ENCODE results near the gene ITPA. TPM values are rescaled to one million over a fixed set of nuclear protein-coding genes. Genes with fewer than 3 reads are reported as not detected.

Gene ITPA
- total and polyA plus RNA-seq, 2 of the 13 experiments (the other 11 are each of a cell fraction or from before 2014, with no cell fraction given), result 60.1 to 103 TPM

GRCh38 chr20:3192226-3193015, 16.9 kb upstream of the ITPA start (continued):
- no peak for TF ChIP-seq ARNT2 (CRISPR knock-in tag; IDR thresholded peaks at IDR 0.05; ENCODE audit: low read depth)
- TF ChIP-seq ZBTB26 (CRISPR knock-in tag; IDR thresholded peaks at IDR 0.05; ENCODE audit: borderline replicate concordance), result no peak
- TF ChIP-seq POLR2A (IDR thresholded peaks at IDR 0.05; ENCODE audit: insufficient read depth in 1 of 2, low read depth in 2 of 2, low read length in 2 of 2), result peak in 1 of 2 experiments; percentile 44; a peak in 1 of 4 replicates
- TF ChIP-seq ZNF10 (CRISPR knock-in tag; IDR thresholded peaks at IDR 0.05; ENCODE audit: borderline replicate concordance, low read depth), result no peak
- TF ChIP-seq AKAP8 (CRISPR knock-in tag; IDR thresholded peaks at IDR 0.05), result no peak
- TF ChIP-seq MLLT10 (CRISPR knock-in tag; IDR thresholded peaks at IDR 0.05), result no peak
- TF ChIP-seq ZSCAN25 (CRISPR knock-in tag; IDR thresholded peaks at IDR 0.05), result no peak
- TF ChIP-seq IKZF1 (IDR thresholded peaks at IDR 0.05), result no peak
- 0 out of 2 replicates have a peak, but pooled peaks have one; percentile 9 for TF ChIP-seq POLR2AphosphoS5 (IDR thresholded peaks at IDR 0.05; ENCODE audit: low read depth, low read length)
- no peak for TF ChIP-seq ZNF670 (CRISPR knock-in tag; IDR thresholded peaks at IDR 0.05; ENCODE audit: borderline replicate concordance)

GRCh38 chr20:3193806-3194616, 15.3 kb upstream of the ITPA start:
- H3K27ac ChIP-seq (ENCODE audit: extremely low read length, insufficient read depth, low read length), result no peak overlapping the region
- intact Hi-C loops (cut with micrococcal nuclease; ENCODE audit: unreplicated experiment), result no loop called here
- no TSS peak for BruUV-seq (replicated peaks)
- DNase-seq (ENCODE audit: low spot score) (no peak), ATAC-seq (no peak), FAIRE-seq (no peak)
- no peak overlapping the region for H2AFZ ChIP-seq (ENCODE audit: low read length)
- no peak overlapping the region for H3K4me2 ChIP-seq (ENCODE audit: low read depth, low read length)
- H3K79me2 ChIP-seq (ENCODE audit: insufficient read depth, low read length), result no peaks in the 10 kb centered on the region
- no peak overlapping the region for H3K9ac ChIP-seq (ENCODE audit: insufficient read depth, low read depth, low read length)
- in situ Hi-C loops (cut with HindIII; ENCODE audit: extremely low pct_ligation_motif_present, low pct_unique_long_range_greater_than_20kb), result no loop called here
- H3K9me3 ChIP-seq (ENCODE audit: low read length), result no peaks in the 10 kb centered on the region
- peaks cover 59 to 87% of the 10 kb centered on the region in 2 experiments for H3K36me3 ChIP-seq (replicated peaks in 1 of 2; ENCODE audit: control insufficient read depth in 1 of 2, insufficient read depth in 2 of 2, low read length in 2 of 2)
- 97% methylated on average over 14 of the region's 14 CpGs for WGBS (ENCODE audit: low lambda C conversion rate)
- POLR2A ChIA-PET, result interaction anchor here (1.6 to 2.0 kb wide), 2 partner anchors 9 to 10 kb away, joined by 4 to 6 read pairs; no protein-coding TSS in a partner anchor
- no peak overlapping the region for H3K4me3 ChIP-seq (replicated peaks in 1 of 3; ENCODE audit: insufficient read depth in 1 of 3, low read depth in 2 of 3, low read length in 3 of 3)
- TF ChIP-seq ZNF256 (CRISPR knock-in tag; conservative IDR thresholded peaks at IDR 0.05) (no peak), MNT (IDR thresholded peaks at IDR 0.05) (peak; percentile 96)
- no peaks in the 10 kb centered on the region for H4K20me1 ChIP-seq (ENCODE audit: insufficient read depth, low read length)
- CTCF ChIA-PET (ENCODE audit: low intra/inter-chr PET ratio, low total read pairs), result no interaction called here
- H3K4me1 ChIP-seq (ENCODE audit: insufficient read depth, low read length), result no peaks in the 10 kb centered on the region
- no peaks in the 10 kb centered on the region for H3K27me3 ChIP-seq (ENCODE audit: control insufficient read depth in 1 of 2, insufficient read depth in 2 of 2, low read length in 2 of 2)

Measured in HepG2 (cell line).